Measurements from ENCODE around the gene CHCHD2.

DNA sequence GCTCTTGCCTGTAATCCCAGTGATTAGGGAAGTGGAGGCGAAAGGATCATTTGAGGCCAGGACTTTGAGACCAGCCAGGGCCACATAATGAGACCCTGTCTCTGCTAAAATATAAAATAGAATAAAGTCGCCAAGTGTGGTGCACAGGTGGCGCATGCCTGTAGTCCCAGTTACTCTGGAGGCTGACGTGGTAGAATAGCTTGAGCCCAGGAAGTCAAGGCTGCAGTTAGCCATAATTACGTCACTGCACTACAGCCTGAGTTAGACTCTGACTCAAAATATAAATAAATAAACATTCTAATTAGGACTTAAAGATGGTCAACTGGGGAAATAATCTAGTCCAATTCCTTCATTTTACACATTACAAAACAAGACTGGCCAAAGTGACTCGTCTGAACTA, 768 bp downstream of the CHCHD2 start:
- no peak for TF ChIP-seq POLR2AphosphoS5 (IDR thresholded peaks at IDR 0.05)
- TF ChIP-seq, protein P1, sequence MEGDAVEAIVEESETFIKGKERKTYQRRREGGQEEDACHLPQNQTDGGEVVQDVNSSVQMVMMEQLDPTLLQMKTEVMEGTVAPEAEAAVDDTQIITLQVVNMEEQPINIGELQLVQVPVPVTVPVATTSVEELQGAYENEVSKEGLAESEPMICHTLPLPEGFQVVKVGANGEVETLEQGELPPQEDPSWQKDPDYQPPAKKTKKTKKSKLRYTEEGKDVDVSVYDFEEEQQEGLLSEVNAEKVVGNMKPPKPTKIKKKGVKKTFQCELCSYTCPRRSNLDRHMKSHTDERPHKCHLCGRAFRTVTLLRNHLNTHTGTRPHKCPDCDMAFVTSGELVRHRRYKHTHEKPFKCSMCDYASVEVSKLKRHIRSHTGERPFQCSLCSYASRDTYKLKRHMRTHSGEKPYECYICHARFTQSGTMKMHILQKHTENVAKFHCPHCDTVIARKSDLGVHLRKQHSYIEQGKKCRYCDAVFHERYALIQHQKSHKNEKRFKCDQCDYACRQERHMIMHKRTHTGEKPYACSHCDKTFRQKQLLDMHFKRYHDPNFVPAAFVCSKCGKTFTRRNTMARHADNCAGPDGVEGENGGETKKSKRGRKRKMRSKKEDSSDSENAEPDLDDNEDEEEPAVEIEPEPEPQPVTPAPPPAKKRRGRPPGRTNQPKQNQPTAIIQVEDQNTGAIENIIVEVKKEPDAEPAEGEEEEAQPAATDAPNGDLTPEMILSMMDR (IDR thresholded peaks at IDR 0.05) = no peak
- TF ChIP-seq POLR2A (IDR thresholded peaks at IDR 0.05) = no peak

All from transverse colon (tissue), 4 donors.